HG03103 (cell line): ENCODE measurements around the gene SAYSD1.

Experiments used
- ATAC-seq: cut with Tn5 transposase; IDR thresholded peaks from one replicate; pipeline ENCODE4 v1.9.1; 2021; ENCODE audit warnings: low read depth; ENCODE audit not compliant: unreplicated experiment

The SAYSD1 gene

DNA sequence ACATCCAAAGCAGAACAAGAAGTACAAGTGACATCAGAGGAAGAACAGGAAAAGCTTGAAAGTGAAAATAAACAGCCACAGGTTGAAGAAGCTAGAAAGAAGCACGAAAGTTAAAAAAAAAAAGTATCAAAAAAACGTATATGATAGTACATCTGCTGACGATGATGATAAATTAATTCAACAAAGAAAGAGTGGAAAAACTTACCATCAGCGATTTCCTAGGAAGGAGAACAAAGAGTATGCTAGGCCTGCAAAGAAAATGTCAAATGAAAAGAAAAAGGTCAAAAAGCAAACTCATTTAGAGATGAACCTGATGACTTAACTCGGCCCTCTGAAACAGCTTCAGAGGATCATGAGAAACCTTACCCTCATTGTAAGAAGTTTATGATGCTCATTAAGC, 3.7 kb downstream of the SAYSD1 start:
- no peak for ATAC-seq

DNA sequence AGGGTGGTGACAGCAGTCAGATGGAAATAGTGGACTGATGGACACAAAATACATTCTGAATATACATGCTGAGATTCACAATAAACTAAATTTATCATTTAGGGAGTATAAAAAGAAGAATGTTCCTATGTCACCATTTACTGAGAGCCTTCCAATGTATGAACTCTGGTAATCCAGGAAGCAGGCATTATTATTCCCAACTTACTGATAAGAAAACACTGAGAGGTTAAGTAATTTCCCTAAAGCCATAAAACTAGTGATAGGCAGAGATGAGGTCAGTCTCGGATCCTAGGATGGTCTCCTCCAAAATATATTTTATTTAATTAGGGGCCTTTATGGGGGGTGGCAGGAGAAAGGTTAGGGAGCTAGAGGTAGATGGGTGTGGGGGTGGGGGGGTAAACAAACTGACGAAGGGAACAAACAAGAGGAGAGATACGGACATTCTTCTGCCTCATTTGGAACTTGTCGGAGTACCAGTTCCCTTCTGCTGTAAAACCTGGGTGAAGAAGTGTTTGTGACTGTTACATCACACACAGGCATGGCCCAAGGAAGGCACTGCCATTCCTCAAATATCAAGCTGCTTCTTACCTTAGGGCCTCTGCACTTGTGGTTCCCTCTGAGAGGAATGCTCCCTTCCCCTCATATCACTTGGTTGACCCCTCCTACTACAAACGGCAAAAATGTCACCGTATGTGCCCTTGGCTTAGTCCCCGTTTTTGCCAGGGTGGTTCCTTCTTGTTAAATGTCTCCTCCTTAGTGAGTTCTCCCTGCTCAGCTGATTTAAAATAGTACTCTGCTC, 6.7 kb downstream of the SAYSD1 start:
- no peak for ATAC-seq

DNA sequence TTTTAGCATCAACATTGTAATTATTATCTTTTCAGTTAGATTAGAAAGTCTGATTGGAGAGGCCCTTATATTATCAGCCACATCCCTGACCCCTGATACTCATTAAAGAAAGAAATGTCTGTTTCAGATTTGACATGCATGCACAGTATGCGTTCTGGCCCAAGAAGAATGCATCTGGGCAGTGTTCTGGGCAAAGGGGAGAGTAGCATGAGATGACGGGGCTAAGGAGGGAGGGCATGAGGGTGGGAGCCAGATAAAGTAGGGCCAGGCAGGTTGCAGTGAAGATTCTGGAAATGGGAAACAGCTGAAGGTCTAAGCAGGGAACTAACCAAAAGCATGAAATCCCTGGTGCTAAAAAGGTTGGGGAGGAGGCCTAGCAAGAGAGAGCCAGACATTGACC, 7.3 kb downstream of the SAYSD1 start:
- ATAC-seq, result no peak

DNA sequence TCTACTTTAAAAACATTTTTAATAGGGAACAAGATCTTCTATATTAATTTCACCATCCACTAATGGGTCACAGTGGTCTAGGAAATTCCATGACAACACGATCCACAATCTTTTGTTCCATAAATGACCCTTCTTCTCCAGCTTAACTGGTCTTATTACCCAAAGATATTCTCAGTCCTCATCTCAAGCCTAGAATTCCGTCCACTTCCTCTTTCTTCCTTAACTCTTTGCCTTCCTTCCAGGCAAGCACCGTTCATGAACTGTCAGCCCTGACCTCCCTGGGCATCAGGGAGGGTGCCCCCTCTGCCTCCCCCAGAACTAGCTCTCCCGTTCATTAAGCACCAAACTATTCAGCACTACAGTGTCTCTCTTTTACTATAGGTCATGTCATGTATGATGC, 8.0 kb downstream of the SAYSD1 start:
- ATAC-seq, result no peak

DNA sequence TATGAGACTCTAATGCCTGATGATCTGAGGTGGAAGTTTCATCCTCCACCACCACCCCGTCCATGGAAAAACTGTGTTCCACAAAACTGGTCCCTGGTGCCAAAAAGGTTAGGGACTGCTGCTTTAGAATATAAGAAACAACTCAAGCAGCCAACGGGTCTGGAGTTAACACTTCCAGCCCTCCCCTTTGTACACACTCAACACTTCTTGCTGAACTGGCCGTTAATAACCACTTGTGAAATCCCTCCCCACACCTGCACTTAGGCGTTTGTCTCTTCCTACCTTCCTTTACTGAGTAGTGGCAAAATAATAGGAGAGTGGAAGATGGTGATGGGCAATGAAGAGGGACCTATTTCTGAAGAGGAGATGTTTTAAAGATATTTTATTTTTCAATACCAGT, 10.5 kb downstream of the SAYSD1 start:
- ATAC-seq, result no peak

DNA sequence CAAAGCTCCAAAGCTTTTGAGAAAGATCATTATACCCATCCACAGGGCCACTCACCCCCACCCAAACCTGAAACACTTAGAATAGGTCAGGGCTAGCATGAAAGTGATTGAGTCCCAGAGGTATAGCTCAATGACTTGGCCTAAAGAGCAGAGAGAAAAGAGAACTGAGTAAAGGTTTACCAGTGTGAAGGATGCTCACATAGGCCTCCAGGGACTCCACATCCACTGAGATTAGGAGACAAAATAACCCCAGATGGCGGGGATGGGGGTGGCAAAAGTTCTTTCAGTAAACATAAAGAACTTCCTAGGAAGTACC, 12.2 kb downstream of the SAYSD1 start:
- peak; percentile 63 for ATAC-seq

DNA sequence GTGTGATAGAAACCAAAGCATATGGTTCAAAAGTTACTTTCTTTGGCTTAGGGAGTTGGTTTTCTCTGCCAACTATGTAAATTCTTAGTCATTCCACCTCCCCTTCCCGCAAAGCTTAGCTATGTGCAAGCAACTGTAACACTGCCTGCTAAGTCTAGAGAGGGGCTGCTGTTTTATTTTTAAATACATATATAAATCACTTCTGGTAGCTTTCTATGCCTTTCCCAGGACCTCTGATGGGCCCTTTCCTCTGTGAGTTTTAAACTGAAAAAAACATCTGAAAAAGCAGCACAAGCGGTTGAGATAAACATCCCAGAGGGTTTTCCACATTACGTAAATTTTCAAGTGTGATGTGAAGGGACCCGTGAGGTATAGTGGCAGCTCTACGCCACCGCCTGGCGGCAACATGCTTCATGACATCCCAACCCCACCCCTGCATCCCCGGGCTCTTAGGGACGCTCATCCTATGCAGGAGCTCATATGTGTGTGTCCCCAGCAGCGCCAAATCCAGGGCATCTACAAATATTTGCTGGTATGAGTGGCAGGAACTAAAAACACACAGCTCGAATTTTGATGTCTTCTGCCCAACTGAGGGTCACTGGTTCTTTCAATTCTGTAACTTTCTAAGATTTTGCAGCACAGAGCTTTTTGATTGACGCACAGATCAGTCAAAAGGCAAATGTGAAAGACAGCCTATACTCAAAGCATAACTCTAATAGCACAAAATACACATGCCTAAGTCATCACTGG, 12.7 kb downstream of the SAYSD1 start:
- ATAC-seq, result peak; percentile 66

DNA sequence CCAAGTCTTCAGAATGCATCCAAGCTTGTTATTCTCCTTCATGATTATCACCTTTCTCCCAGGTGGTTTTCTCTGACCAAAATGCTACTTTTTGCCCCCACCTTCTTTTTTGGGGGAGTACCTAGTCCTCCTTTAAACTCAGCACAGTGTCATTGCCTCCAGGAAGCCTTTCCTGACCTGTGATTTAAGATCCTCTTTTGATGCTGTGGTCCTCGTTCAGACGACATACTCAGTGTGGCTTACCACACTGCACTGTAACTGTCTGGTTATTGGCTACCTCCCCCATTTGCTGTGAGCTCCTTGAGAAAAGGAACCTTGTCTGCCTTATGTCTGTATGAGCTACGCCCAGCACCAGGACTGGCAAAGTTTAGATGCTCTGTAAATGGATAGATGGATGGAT, 14.6 kb downstream of the SAYSD1 start:
- ATAC-seq, result no peak

DNA sequence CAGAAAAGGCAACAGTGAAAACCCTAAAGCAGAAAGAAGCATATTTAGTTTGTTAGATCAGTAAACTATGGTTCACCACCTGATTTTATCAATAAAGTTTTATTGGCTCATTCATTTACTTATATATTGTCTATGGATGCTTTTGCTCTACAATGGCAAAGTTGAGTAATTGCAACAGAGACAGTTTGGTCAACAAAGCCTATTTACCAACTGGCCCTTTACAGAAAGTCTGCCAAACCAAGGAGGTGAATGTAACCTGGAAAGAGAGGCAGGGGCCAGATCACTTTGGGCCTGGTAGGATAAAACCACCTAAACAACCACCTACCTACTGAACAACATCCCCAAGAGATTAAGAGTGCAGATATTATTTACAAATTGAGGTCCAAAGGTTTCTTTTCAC, 19.4 kb downstream of the SAYSD1 start:
- ATAC-seq, result no peak

DNA sequence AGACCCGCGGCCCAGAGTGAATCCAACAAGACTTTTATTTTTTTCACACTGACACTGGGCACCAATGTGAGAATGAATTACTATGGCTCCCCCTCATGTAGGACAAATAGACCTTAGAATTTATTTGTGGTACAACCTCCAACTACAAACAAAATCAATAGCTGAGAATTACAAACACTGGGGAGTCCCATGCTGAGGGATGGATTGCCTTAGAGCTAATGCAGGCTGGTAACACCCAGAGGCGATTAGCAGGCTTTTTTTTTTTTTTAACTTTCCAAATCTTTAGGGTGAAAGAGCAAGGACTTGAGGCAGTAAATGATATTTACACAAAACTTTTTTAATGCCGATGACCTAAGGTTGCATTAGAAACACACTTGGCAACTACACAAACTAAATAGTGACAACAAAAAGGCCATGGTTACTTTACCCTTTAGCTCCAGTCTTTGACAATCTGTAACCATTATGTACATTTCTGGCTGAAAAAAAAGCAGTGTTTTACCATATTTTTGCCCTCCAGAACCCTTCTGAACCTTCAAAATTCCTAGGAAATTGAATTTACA, 21.8 kb downstream of the SAYSD1 start:
- no peak for ATAC-seq

DNA sequence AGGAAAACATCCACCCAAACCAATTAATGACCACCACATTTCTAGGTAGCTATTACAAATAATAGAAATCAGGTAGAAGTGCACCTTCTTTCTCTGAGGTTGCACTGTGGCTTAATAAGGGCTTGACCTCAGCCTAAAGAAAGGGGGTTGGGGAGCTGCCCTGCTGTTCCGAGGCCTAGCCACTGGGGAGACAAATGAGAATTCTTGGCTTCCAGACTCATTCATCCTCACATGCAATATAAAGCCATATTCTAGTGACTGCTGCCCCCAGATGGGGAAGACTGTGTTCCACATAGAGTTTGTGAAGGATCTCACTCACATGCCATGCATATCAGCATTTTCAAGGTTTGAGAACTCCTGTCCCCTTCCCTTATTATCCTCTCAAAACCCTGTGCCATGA, 22.9 kb downstream of the SAYSD1 start:
- ATAC-seq, result no peak

DNA sequence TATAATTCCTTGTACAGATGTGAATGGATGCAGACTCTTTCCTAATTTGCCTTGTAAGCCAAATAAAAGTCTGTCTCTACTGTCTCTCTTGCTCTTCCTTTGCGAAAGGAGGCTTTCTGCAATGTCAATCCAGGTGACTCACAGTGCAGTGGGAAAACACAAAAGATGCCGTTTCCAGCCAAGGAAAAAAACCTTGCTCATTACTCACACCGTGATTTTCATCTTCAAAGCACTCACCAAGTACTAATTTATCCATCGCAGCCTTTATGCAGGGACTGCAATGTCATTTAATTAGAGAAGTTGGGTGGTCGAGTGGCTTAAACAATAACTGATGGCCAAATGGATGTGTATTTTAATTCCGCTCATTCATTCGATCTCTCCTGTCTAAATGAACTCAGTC, 23.8 kb downstream of the SAYSD1 start:
- no peak for ATAC-seq

DNA sequence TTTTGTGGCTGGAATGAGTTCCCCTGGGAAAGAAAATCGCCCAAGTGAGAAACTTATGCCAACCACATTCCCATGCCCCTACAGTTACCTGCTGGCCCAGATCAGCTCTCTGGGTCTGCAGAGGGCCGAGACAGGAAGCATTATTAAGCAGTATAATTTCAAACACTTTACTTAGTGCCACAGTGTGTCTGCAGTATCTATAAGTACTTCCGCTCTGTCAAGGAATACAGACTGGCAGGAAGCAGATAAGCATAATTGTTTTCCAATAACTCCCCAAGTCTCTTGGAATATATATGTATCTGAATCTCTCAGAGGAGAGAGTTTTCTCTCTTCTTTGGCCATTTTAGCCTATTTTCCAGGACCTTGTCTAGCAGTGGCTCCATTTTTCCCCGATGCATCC, 24.9 kb downstream of the SAYSD1 start:
- ATAC-seq, result no peak

DNA sequence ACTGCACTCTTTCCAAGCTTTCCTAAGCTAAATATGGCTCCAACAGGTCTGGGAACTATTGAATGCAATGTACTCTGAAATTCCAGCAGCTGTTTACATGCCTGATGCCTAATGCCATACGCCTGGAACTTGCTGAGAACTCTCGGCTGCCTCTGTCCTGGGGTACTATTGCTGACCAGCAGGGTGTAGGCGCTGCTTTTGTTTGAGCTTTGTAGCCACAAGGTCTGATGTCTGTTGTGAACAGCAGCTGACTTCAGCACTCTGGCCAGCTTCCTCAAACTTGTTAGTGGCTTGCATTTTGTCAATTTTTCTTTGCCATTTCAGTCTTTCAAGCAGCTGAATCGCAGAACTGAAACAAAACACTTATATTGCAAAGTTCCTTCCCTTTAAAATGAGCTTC, 26.7 kb downstream of the SAYSD1 start:
- no peak for ATAC-seq

DNA sequence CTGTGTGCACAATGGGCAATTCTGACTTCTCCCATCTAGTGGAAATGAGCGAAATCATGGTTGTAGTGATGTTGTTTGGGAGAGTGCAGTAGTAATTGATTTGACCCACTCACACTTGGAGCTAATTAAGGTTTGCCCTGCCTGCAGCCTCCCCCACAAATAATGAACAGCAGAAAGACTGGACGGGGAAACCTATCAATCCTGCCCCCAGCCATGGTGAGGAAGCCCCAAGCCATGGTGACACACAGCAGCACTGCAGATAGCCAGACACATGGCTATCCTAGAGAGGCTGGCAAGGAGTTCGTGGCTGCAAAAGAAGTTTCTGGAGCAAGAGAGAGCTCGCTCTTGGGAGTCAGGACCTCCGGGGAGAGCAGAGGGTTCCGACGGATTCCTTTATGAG, 27.8 kb downstream of the SAYSD1 start:
- no peak for ATAC-seq

DNA sequence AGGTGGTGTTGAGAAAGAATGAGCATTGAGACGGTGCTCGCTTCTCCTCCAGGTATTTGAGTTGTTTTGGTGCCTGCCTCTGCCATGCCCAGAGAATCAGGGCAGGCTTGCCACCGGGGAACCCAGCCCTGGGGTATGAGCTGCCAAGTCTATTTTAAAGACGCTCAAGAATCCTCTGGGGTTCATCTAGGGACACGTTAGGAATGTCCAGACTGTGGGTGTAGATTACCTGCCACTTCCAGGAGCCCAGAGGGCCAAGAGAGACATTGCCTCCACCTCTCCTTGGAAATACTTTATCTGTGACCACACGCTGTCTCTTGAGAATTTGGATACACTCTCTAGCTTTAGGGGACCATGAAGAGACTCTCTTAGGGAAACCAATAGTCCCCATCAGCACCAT, 28.3 kb downstream of the SAYSD1 start:
- no peak for ATAC-seq

DNA sequence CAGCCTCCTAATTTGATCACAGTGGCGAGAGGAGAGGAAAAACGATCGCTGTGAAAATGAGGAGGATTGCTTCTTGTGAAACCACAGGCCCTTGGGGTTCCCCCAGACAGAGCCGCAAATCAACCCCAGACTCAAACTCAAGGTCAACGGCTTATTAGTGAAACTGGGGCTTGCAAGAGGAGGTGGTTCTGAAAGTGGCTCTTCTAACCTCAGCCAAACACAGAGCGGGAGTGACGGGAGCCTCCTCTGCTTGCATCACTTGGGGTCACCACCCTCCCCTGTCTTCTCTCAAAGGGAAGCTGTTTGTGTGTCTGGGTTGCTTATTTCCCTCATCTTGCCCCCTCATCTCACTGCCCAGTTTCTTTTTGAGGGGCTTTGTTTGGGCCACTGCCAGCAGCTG, 28.7 kb downstream of the SAYSD1 start:
- ATAC-seq, result peak; percentile 86

DNA sequence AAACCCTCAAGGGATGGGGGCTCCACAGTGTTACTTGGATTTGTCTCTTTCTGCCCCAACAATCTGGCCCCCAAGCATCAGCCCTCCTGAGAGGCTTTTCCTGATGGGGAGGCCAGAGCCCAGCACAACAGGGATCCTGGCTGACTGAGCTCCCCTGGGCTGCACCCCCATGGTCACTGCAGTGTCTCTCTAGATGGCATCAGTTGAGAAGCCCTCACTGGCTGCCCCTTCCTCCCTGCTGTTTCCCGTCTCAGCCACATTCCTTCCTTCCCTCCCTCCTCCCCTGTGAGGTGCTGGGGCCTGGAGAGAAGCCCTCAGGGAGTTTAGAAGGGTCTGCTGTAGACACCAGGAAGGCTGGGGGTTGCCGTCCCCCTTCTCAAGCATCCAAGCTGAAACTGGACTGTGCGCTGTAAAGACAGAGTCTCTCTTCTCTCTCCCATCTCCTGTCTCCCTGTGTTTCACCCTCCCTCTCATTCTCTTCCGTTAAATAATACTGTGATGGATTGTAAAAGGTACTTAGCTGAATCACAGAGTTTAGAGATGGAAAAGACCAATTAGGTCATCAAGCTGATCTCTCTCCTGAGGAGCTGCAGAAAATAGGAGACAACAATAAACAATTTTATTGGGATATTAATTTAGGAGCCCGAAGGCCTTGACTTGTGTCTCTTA, 29.7 kb downstream of the SAYSD1 start:
- ATAC-seq, result no peak

DNA sequence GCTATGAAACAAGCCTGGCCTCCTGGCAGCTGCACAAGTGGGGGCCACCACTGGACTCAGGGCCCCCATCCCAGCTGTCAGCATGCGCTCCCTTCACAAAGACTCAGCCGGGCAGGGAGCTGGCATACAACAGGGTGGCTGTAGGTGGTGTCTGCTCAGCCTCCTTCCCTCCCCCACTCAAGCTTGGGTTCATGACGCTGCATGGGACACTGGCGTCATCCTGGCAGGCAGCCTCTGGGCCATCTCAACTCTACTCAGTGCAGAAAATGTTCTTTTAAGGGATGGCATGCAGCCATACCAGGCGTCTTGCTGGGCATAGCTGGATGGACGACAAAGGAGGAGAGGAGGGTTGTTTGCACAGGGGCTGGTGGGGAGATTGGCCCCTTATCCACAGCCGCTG, 30.5 kb downstream of the SAYSD1 start:
- no peak for ATAC-seq

DNA sequence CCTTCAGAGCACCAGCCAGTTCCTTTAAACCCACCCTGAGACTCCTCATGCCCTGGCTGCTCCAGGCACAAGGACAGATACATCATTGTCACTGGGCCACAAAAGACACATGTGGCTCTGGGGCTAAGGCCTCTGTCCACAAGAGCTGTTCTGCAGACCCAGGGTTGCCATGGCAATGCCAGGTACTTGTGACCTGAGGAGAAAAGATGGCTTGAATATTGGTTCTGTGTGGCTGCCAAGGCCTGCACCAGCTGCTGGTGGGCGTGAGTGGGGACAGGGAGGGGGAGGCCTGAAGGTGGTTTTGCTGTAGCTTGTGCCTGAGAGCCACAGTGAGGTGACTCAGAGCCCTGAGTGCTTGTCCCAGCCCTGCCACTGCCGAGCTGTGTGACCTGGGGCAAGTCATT, 31.8 kb downstream of the SAYSD1 start:
- ATAC-seq, result no peak

DNA sequence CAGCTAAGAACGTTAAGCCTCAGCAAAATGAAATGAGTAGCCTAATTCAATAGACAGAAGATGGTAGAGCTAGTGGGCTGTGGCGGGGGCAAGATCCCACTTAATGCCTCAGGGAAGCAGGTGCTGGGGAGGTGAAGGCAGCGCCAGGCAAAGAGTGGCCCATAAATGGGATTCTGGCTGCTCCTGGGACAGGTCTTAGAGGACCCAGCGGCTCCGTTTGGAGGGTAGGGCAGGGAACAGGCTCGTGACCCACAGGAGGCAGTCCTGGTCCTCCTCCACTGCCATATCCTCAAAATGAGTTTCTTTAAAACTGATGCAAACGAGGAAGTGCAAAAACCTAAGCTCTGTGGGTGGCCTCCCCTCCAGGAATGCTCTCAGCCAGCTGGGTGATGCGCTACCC, 32.7 kb downstream of the SAYSD1 start:
- no peak for ATAC-seq
